ENCODE results near the gene PAX6.

Gene PAX6

DNA sequence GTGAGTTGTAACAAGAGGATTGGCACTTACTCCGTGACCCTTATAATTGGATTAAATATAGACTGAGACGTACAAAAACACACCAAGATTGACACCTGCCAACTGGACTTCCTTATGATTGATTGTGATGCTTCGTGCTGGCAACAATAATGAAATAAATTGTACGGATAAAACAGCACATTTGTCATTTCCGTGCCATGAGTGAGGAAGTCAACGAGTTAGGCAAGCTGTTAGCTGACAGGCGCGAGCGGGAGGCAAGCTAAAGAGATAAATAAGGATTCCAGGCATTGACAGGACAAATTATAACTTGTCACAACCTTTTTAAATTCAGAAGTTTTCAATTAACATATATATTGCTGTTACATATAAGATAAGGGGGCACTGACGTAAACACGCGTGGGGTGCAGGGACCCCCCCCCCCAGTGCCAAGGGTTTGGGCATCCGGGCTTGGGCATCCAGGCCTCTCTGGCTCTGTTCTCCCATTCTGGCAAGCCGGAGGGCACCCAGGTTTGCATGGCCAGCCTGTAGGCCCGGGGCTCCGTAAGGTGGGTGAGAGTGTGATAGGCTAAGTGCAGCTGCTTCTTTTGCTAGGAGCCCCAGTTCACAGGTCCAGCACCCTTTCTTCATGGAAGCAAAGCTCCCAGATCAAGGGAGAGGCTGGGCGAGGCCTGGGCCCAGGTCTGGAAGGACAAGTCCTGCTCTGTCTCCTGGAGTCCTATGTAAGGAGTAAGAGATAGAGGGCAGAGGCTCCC is 11.2 kb upstream of the PAX6 start:
- DNase-seq = no peak

DNA sequence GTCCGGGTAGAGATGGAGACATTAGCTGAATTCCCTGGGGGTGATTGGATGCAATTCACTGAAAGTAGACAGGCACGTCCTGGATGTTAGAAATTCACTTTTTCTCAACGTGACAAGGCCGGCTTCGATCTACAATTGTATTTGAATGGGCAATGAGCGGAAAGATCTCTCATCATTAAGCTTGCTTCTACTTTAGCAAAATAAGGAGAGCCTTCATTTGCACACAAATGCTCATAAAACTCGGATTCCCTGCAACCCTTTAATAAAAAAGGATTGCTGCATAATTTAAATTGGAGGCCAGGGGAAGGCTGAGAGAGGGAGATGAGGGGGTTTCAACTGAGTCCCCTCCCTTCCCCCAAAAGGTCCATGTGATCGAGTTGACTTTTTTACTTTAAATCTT is 10.6 kb upstream of the PAX6 start:
- no peak for DNase-seq

DNA sequence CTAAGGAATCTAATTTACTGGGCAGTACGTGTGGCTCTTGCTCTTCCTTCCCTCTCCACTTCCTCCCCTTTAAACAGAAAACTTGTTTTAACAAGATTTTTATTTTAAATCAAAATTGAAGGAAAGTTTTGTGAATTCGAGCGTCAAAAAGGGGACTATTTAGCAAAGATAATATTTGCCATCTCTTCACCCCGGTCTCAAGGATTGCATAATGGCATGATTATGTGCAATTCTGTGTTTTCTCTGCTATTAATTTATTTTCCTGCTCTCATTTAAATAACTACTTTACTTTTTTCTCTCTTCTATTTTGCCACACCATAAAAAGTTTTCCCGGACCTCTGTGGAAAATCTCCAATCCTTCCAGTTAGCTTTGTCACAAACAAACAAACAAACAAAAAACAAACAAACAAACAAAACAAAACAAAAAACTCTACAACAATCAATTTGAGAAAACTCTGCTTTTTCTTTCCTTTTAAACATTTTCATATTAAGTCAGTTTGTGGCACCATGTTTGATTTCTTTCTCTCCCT is 10.2 kb upstream of the PAX6 start:
- no peak for DNase-seq

DNA sequence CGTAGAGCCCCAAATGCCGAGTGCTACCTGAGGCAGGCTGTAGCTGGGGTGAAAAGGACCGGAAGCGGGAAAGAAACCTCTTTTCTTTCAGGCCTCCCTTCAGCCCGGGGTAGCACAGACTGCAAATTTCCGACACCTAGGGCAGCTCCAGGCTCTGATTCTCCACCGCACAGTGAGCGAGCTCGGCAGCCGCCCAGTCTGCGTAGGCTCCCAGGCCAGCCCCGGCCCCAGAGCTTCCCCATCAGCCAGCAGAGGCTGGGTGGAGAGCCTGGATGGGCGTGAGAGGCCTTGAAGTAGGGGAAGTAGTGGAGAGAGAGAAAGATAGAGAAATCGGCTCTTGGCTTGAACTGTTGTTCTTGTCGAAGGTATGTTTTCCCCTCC is 9.3 kb upstream of the PAX6 start:
- DNase-seq = no peak

DNA sequence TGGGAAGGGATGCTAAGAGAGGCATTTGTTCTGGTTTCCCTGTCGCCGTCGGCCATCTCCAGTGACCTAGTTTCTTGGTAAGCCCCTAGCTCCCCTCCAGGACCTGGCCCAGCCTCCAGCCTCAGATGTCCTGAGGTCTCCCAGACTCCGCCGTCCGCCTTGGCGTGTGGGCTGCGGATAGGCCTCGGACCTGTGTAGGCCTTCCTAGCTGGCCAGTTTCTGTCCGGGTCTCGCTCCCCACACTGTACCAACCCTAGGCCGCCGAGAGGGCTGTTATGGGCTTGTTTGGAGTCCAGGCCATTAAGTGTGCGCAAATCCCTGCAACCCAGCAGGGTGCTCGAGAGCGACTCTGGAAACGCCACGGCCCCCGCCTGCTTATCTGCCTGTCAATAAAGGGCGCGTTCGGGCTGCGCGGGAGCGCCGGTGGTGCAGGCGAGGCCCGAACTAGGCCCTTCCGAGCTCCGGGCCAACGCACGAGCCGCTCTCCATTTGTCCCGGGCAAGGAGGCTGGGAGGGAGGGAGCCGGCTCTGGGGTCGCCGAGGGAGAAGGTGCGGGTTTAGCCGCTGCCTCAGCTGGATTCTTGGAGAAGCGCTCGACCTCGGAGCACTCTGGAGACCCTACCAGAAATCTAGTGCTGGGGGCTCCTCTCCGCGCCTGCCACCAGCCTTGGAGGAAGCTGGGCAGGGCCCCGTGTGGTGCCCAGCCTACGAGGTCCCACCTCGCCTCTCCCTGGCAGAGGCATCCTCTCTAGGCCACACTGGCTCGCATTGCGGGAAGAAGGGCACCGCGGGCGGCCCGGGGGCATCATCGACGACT is 8.7 kb upstream of the PAX6 start:
- DNase-seq = no peak

DNA sequence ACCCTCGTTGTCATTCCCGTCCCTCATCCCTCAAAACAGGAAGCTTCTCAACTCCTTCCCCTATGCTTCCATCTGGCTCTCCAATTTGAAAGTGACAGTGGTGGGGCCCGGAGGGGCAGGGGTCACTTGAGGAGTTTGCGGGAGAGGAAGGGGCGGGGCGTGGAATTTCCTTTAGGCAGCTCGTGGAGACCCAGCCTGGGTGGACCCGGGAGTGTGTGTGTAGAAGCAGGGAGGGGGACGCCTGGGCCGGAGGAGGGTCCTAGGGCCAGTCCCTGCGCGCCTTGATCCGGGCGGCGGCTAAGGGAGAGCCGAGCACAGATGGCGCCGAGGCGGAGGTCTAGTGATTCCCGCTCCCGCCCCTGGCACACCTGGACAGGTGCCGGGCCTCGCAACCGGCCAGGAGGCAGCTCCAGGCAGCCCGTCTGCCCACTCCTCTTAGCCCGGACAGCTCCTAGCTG is 7.8 kb upstream of the PAX6 start:
- DNase-seq = no peak

DNA sequence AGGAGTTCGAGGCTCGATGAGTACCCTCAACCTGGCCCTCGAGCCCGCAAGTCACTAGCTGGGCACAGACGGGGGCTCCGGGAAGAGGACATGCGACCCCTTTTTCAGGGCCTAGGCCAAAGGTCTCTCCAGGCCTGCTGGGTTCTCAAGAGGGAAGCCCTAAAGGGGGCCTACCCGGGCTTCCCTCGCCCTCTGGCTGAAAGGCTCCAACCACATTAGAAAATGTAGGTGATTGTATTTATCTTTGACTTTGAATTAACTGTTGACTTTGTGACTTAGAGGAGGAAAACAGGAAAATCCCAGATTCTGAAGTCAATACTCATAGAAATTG is 7.3 kb upstream of the PAX6 start:
- no peak for DNase-seq

DNA sequence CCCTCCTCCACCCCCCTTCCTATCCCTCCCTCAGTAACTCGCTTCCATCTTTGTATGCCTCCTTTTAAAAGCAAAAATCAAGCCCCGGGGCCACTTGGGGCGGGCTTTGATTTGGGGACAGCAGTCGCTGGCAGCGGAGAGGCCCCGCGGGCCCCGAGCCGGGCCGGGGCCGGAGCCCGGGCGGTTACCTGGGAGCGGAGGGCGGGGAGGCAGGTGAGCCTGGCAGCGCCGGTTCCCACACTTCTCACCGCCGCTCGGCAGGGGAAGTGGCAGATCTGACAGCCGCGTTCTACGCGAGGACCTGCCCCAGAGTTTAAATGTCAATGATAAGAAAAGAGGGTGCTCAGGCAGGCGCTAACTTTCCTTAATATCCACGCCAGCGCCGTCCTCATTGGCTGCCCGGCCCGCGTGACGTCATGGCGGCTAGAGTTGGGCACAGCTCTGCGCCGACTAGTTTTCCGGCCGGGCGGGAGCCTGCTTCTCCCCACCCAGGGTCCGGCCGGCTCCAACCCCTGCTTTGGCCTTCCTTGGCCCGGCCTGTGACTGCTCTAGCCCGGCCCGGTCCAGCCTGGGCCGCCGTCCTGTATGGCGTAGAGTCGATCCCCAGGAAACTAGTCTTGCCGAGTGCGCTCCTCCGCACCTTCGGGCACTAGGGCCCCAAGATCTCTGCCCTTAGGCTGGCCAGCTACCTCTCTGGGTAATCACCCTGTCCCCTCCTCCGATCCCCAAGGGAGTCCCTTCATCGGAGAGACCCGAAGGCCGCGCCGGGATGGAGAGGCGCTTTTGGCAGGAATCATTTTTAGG is 6.7 kb upstream of the PAX6 start:
- no peak for DNase-seq

DNA sequence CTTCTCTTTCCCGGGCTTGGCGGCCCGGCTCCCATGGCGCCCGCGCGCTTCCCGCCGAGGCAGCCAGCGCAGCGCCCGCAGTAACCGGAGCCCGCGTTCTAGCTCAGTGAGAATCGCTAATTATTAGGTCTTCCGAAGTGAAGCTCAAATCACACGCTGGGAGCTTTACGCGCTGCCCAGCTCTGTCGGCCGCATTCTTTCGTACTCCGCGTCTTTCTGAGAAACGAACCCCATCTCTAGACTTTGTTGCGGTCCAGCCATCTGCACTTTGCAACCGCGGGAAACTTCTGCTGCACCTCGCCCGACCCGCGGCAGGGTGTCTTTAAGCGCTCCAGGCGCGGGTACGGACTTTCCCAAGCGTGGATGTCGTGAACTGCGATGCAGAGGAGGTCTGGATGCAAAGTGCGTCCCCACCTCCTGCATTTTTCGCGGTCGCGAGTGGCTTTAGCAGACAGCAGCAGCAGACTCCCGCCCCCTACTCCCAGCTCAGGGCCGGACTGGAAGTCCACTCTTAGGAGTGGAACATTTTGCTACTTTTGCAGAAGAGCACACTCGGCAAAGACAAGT is 6.0 kb upstream of the PAX6 start:
- DNase-seq = no peak

DNA sequence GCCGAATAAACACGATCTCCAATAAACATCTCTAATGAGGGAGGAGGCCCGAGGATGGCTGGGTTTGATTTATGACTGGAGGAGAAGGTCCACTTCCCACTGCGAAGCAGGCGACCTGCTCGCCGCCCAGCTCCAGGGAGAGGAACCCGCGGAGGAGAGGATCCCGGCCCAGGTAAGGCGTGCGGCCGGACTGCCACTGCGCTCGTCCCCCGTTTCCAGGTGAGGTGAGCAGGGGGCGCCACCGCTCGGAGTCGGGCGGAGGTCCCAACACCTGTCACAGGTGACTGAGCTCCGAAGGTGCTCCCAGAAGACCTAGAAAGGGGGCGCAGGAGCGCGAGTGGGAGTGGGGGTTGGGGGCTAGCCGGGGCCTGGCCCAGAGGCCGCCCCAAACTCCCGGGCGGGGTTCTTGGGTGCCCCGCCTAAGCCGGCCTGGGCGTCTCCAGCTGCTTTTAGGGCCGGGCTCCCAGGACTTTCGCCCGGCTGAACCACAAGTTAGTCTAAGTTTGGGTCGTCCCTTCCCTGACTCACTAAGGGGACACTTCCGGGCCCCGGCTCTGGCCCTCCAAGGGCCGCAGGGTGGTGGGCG is 5.4 kb upstream of the PAX6 start:
- no peak for DNase-seq

DNA sequence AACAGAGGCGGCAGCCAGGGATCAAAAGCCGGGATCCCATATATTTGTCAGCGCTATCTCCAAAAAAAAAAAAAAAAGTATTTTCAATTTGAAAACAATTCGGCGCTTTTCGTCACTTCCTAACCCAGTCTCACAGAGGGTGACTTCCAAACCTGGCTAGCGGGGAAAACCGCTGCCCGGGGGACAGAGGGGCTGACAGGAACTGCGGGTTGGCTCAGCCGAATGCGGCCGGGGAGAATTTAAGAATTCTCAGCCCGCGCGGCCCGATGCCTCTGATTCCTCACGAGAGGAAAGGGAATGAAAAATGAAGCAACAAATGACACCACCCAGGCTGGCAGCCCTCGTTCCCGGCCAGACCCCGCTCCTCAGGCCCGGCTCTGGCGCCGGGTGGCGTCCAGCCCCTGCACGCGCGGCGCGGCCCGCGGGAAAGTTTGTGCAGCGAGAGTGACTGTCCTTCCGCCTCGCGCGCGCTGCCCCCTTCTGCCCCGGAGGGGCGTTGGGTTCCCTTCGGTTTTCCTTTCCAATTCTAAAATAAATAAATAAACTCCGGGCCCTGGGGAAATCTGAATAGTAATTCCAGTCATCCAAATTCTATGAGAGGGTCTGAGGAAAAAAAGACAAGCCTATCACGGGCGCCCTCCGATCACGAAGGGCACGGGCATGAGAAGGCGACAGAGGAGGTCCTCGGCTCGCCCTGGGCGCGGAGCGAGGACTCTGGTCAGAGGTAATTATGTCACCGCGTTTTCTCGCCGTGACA is 4.8 kb upstream of the PAX6 start:
- DNase-seq = no peak

DNA sequence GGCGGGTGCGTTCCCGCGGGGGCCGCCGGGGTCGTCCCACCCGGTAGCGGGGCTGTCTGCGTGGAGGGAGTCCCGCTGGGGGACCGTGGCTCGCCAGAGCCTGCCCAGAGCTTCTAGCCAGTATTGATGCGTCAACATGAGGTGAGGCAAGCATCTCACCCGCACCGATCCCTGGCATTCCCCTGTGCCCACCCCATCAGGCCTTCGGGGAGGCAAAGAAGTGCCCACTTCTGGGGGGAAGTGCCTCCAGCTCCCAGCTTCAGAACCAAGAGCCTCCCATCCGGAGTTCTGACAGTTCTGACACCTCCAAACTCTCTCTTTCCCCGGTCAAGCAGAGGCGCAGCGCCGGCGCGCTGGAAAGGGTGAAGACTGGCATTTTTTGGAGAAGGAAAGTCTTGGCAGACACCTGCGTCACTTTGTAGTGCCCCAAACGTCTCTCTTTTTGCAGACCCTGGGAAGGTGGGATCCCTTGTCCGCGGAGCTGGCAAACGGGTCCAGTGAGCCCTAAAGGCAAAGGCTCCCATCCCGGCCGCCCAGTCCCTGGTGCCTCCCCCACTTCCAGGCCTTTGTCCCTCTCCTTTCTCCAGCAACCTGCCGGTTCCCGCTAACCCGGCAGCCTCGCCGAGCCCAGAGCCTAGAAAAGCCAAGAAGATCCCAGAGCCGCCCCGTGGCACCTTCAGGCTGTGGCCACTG is 3.2 kb upstream of the PAX6 start:
- no peak for DNase-seq

DNA sequence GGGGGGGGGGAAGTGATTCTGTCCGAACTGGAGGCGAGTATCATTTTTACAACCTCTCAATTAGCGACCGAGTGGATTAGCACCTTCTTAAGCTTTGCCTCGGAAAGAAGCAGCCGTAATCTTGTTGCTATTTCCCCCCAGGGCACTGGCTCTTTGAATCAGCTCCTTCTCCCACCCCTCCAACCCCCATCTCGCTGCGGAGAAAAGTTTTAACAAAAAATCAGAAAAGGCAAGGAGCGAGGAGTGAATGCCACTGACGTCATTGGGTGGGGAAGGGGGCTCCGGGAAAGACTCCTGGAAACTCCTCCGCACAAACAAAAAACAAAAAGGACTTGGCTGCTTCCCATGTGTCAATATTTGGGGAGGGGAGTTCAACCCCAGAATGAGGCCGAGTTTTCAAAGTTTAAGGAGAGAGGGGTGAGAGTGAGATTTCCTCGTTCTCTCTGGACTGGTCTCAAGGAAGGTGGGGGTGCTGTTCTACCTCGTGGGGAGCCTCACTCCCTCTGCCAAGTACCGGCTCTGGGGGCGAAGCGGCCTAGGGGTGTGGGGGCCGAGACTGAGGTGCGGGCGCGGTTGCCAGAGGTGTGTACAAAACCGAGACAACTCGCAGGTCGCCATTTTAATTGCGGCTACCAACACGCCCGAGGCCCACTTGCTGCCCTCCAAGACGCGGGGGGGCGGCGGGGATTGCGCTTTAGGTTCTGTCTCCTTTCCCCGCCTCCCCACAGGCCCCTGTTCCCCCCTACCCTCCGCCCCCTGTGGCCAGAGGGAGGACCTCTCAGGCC is 2.5 kb upstream of the PAX6 start:
- DNase-seq = no peak

DNA sequence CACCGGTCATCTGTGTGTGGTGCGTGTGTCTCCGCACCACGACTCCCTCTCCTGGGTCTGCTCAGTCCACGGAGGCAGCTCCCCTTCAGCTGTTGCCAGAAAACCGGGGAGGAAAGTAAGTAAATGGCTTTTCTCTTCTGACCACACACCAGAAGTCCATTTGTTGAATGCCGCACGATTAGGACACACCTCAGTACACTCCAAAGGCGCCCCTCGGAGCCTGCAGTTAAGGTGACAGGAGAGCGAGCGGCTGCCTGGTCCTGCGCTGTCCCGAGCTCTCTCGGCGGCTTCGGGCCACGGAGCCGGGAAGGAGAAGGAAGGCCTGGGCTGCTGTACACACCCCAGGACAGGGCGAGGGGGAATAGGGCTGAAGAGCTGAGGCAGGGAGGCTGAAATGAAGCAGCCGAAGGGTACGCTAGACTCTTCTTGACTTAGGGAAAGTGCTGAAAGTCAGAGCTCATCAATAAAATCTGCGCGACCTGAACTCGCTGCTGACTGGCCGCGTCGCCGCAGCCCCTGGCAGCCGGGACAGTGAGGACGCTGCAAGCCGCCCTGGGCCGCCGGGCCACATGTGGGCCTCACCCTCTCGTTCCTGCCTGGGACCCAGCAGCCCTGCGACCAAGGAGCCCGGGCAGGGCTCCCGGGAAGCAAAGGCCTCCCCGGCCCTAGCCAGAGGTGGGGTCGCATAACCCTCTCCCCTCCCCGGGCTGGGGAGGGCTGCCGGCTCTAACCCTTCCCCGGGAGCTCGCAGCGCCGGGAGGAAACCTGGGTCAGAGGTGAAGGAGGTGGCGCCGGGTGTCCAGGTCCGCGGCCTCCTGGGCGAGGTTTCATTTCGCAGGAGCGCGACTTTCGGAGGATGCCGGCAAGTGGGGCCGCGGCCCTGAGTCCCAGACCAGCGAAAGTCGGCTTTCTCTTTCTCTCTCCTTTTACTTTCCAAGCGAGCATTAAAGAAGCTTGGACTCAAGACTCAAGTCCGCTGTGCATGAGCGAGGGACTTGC is 1.6 kb upstream of the PAX6 start:
- DNase-seq = no peak

DNA sequence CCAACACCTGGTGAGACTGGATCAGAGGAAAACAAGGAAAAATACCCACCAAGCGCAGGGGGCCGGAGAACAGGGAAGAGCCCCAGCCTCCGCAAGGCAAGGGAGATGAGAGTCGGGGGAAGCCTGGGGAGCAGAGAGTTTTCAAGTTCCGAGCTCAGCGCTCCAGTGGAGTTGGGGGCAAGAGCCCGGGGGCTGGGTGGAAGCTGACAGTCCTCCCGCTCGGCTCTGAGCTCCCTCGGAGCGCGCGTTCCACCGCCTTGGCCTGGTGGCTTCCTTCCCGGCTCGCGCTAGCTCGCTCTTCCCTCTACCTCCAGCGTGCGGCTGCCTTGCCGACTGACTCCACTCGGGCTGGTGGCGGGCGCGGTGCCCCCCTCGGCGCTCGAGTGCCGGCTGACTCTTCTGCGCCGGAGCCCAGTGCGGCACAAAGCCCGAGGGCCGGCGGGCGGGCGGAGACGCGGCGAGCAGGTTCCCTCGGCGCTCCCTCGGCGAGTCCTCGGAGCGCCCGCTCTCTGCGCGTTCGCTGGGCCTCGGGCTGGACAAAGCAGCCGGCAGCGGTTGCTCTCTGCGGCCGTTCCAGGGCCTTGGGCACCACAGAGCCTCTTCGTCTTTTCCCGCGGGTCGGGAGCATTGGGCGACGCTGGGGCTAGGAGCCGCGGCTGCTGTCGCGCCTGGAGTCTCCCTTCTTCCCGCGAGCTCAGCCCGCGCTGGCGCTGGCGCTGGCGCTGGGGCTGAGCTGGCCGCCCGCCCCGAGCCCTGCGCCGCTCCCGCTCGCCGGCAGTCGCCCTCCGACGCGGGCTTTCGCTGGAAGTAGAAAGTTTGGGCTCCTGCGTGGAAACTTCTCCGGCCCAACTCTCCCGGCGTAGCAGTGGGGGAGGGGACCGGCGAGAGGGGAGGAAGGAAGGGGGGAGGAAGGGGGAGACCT is 1.0 kb downstream of the PAX6 start:
- peak; percentile 22 for DNase-seq

DNA sequence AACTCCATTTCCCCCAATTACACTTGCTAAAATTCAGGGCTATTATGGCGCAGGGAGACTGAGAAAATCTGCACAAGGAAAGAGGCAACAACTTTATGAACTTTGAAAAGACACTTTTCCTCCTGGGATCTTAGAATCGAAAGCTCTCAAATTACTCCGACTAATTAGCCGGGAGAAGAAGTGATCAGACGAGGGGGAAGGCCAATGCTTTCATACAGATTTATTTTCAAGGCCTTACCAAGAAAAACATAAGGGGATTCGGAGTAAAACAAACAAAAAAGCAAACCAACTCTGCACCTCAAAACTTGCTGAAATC is 1.6 kb downstream of the PAX6 start:
- DNase-seq = no peak

DNA sequence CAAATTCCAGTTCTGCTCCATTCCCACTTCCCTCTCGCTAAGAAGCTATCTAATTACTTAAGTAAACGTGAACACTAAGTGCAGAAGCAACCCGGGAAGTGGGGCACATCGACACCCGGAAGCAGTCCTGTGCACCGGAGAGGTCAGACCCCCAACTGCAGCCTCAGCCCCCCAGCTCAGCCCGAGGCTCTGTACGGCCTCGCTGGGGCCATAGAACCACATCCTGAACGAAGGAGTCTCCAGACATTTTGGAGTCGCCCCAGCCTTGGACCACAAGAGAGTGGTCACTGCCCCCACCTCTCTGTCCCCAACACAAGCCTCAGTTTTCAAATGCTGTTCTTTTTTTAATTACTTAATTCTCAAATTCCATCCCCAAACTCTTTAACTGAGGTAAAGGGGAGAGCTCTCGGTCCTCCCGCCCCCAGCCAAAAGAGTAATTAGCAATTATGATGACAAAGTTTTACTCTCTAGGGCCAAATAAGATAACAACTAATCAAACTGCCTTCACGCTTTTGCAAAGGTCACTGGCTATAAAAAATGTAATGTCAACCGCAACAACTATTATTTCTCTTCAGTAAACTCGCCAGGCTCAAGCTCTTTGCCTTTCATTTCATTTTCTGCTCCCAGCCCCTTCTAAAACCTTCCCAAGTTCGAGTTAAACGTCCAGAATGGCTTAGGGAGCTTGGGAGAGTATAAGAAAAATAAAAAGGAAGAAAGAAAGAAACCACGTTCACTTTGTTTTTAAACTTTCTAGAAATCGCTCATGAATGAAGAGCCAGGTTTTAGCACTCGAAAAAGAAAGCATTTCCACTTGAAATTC is 2.2 kb downstream of the PAX6 start:
- no peak for DNase-seq

Data from activated T-cell treated with anti-CD3 and anti-CD28 coated beads, Interleukin-2, amount 50 U/mL, for 1 hour (primary cell).